OCI-M2 (cell line): ENCODE results near the gene ARHGAP28.

Experiments used
- DNase-seq: peaks from one replicate; lab custom pipeline; 2025; ENCODE audit not compliant: unreplicated experiment; lab: John Stamatoyannopoulos, UW

Gene ARHGAP28

GRCh38 chr18:6731222-6731596 lies 1.7 kb downstream of the ARHGAP28 start:
- DNase-seq, result no peak

- no peak for DNase-seq
Observed at GRCh38 chr18:6732952-6733351, 3.4 kb downstream of the ARHGAP28 start.

GRCh38 chr18:6733758-6734157 lies 4.2 kb downstream of the ARHGAP28 start:
- DNase-seq, result no peak

GRCh38 chr18:6734726-6735430 lies 5.4 kb downstream of the ARHGAP28 start:
- DNase-seq, result no peak

GRCh38 chr18:6737833-6738232 lies 8.3 kb downstream of the ARHGAP28 start:
- no peak for DNase-seq

- no peak for DNase-seq
Observed at GRCh38 chr18:6738622-6739021, 9.1 kb downstream of the ARHGAP28 start.

GRCh38 chr18:6741232-6741663 lies 11.7 kb downstream of the ARHGAP28 start:
- DNase-seq, result no peak

DNA sequence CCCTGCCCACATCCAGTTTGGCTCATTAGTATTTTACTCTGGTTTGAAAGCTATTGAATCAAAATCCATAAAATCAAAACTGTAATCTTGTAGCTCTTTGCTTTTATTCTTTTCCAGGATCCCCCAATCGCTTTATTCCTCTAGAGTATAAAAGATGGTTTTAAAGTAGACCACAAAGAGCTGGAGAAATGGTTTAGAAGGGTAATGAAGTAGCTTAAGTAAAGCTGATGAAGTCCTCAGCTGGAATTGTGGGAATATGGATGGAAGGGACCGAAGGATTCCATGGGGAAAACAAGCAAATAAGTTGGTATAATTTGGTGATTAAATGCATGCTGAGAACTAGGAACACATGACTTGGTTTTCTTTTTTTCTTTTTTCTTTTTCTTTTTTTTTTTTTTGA lies 12.3 kb downstream of the ARHGAP28 start:
- no peak for DNase-seq

DNA sequence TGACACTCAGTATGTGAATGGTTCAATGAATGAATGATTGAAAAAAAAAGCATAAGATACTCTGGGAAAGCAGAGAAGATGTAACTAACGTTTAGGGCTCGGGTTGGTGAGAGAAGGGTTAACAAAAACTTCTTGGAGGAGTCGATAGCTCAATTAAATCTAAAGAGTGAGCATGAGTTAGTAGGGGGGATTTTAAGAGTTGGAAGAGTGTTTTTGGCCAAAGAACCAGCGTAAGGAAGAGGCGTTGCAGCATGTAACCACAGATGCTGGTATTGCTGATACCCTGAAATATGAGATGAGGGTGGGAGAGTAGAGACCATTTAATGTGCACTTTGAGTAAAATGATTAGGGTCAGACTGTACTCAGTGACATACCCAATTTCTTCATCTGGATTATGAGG lies 14.5 kb downstream of the ARHGAP28 start:
- DNase-seq, result no peak

DNA sequence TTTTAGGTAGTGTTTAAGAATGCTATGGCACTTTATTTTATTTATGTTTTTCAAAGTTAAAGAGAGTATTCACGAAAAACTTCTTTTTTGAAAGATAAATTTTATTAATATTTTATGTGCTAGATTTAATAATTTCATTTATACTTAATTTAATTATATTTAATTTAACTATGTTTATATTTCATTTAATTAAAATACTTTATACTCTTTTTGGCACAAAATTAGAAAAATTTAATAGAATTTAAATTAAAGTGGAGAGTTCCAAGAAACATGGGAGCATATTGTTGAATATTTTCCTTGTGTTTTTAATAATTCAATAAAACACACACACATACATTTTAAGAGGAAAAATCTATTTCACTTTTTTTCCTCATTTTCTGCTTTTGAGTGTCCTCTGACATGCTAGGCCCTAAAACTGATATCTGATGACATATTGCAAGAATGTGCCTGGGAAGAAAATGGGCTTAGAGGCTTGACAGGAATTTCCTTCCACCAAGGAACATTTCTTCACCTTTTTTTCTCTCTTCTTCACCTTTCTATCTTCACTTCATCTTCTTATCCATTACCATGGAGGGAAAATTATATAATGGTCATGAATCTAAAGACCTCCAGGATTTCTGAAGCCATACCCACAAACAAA lies 15.4 kb downstream of the ARHGAP28 start:
- DNase-seq, result no peak

- DNase-seq, result no peak
Observed at GRCh38 chr18:6745504-6746031, 16.1 kb downstream of the ARHGAP28 start.

DNA sequence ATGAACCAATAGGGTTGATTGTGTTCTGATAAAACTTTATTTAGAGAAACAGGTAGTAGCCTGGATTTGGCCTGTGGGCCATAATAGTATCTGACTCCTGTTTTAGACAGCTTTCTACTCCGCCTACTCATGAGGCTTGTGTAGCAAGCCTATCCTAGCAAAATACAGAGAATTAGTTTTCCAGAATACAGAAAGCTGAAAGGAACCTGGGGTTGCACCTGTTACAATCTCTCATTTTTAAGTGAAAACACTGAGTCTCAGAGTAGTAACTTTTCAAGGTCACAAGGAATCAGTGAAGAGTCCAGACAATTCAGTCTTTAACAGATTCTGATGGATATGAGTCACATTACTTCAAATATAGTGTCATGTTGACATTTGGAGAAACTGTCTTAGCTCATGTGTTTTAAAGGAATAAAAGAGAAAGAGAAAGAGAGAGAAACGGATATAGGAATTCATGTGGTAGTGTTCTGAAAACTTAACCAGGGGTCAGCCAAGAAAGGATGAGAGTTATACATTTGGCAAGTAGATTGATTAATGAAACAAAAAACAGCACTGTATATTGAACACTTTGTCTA lies 17.0 kb downstream of the ARHGAP28 start:
- no peak for DNase-seq

- no peak for DNase-seq
Observed at GRCh38 chr18:6747646-6748045, 18.1 kb downstream of the ARHGAP28 start.

DNA sequence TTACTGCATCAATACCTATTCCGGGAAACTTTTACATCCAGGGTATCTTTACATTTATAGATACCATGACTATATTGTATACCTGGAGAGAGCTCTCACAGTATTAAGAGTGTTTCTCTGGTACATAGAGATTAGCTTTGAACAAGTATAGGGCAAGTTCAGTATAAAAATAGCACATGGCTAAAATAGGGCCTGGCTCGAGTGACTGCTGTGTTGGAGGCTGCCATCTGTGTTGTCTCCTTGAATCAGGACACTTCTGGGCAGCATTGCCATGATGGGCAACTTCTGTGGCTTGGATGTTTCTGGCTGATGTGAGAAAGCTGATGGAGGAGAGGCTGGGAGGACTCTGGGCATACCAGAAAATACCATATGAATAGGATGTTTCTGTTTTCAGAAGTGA lies 18.7 kb downstream of the ARHGAP28 start:
- no peak for DNase-seq

DNA sequence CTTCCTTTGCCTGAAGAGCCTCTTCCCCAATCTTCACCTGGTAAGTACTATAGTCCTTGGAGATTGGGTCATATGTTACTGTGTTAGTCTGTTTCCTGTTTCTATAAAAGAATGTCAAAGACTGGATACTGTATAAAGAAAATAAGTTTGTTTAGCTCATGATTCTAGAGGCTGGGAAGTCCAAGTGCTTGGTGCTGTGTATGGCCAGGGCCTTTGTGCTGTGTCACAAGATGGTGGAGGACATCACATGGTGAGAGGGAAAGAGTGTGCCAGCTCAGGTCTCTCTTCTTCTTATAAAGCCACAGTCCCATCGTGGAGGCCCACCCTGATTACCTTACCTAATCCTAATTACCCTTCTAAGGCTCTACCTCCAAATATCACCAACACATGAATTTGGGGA lies 20.9 kb downstream of the ARHGAP28 start:
- DNase-seq, result no peak

GRCh38 chr18:6751222-6751621 lies 21.7 kb downstream of the ARHGAP28 start:
- no peak for DNase-seq

- DNase-seq, result no peak
Observed at GRCh38 chr18:6752202-6752860, 22.8 kb downstream of the ARHGAP28 start.

GRCh38 chr18:6755107-6755506 lies 25.6 kb downstream of the ARHGAP28 start:
- no peak for DNase-seq

GRCh38 chr18:6757931-6758330 lies 28.4 kb downstream of the ARHGAP28 start:
- no peak for DNase-seq

GRCh38 chr18:6759579-6759978 lies 30.1 kb downstream of the ARHGAP28 start:
- no peak for DNase-seq

- DNase-seq, result no peak
Observed at GRCh38 chr18:6763524-6763923, 34.0 kb downstream of the ARHGAP28 start.

GRCh38 chr18:6764382-6764781 lies 34.9 kb downstream of the ARHGAP28 start:
- no peak for DNase-seq
